Kidney (tissue), 14 donors: ENCODE data around the gene PRR35. TPM values are rescaled to one million over a fixed set of nuclear protein-coding genes. Genes with fewer than 3 reads are reported as not detected.

ENCODE experiments used
- DNase-seq, 5 donors: peaks; one replicate each; pipeline ENCODE4 v3.0.0-alpha.2; 2013 to 2020
- FAIRE-seq: peaks from 2 replicates; lab custom pipeline; 2012; peaks lifted over from hg19 to GRCh38; lab: Jason Lieb, UNC
- H3K27ac ChIP-seq, 2 donors: one replicate each; pipeline ENCODE4 v1.7.0; 2013; ENCODE audit warnings: low read depth in 2 of 2, low read length in 2 of 2, inconsistent platforms in 1 of 2
- H3K27me3 ChIP-seq: one replicate; pipeline ENCODE4 v1.7.1; 2013; ENCODE audit warnings: low read length, inconsistent platforms; ENCODE audit not compliant: control insufficient read depth, insufficient read depth
- H3K36me3 ChIP-seq, 3 donors: one replicate each; pipeline versions ENCODE4 v1.7.0 to v1.7.1; 2013; ENCODE audit warnings: low read length in 3 of 3, control low read depth in 1 of 3, inconsistent platforms in 1 of 3; ENCODE audit not compliant: insufficient read depth in 3 of 3, control insufficient read depth in 2 of 3
- H3K4me1 ChIP-seq, 3 donors: one replicate each; pipeline versions ENCODE4 v1.7.0 to v1.7.1; 2013; ENCODE audit warnings: low read length in 3 of 3, inconsistent platforms in 1 of 3, low read depth in 1 of 3; ENCODE audit not compliant: control insufficient read depth in 2 of 3, insufficient read depth in 2 of 3
- H3K4me3 ChIP-seq, 3 donors: one replicate each; pipeline versions ENCODE4 v1.7.0 to v1.8.1; 2013; ENCODE audit warnings: low read length in 3 of 3, control low read depth in 1 of 3, inconsistent platforms in 1 of 3
- H3K9ac ChIP-seq, 3 donors: one replicate each; pipeline versions ENCODE4 v1.7.0 to v1.7.1; 2013; ENCODE audit warnings: low read length in 3 of 3, control low read depth in 1 of 3, inconsistent platforms in 1 of 3
- H3K9me3 ChIP-seq, 3 donors: one replicate each; pipeline versions ENCODE4 v1.7.0 to v1.7.1; 2013; ENCODE audit warnings: low read length in 3 of 3, control low read depth in 1 of 3, inconsistent platforms in 1 of 3; ENCODE audit not compliant: control insufficient read depth in 2 of 3, insufficient read depth in 1 of 3
- CTCF ChIP-seq: IDR thresholded peaks from 3 replicates; pipeline ENCODE4 v1.5.1; 2012; ENCODE audit warnings: mild to moderate bottlenecking, moderate library complexity, borderline replicate concordance; ENCODE audit not compliant: insufficient read depth; ENCODE audit errors: extremely low read depth
- intact Hi-C: fragments of 100-400 bp; cut with DNase I; formaldehyde crosslinking; loops from one replicate; pipeline ENCODE4 v1.11.1; 2022
- polyA plus RNA-seq: library from polyadenylated mRNA; stranded (reverse); fragments of 350-450 nt; fragmentation: Illumina TruSeq; extraction: RNeasy Lipid Tissue Mini Kit (QIAGEN cat#74804); gene quantifications from one replicate; pipeline ENCODE4 v1.2.3, GENCODE V29; 2014; ENCODE audit warnings: low read depth, low replicate concordance; ENCODE audit not compliant: insufficient read depth
- total RNA-seq: library from RNA; stranded (reverse); fragmentation: NEBNext Ultra II Directional; extraction: Animal tissue kit (Norgen Biotek cat#: 25700); gene quantifications from one replicate; pipeline ENCODE4 v1.2.1, GENCODE V29; 2021
- donor health status: control.
- donor health status: control.
- donor health status: control.
- donor health status: control.
- donor health status: control.
- donor health status: DM: yes; HTN: yes; CAD: no.
- donor health status: Normal renal cell carcinoma (clear cell type).

Gene PRR35
- total and polyA plus RNA-seq, 2 donors from 2014 or later = 1.8 to 24.4 TPM

- Histone ChIP-seq H3K9me3 (no peaks in the 10 kb centered on the region), H3K27me3 (no peaks in the 10 kb centered on the region), H3K36me3 (peaks cover 0 to 2% (median 0%) of the 10 kb centered on the region in 3 donors), H3K4me1 (peaks cover 0 to 3% (median 0%) of the 10 kb centered on the region in 3 donors), H3K9ac (no peak overlapping the region), H3K4me3 (no peak overlapping the region), H3K27ac (no peak overlapping the region)
- intact Hi-C loops = no loop called here
- FAIRE-seq (no peak), DNase-seq (no peak)
- no peak for TF ChIP-seq CTCF
Measured at GRCh38 chr16:548586-548985, 11.6 kb upstream of the PRR35 start.

- no peak overlapping the region for H3K27ac ChIP-seq
- no peaks in the 10 kb centered on the region for H3K4me1 ChIP-seq
- H3K36me3 ChIP-seq = peaks cover 0 to 2% (median 0%) of the 10 kb centered on the region in 3 donors
- FAIRE-seq (no peak), DNase-seq (no peak)
- H3K4me3 ChIP-seq = no peak overlapping the region
- no peaks in the 10 kb centered on the region for H3K27me3 ChIP-seq
- intact Hi-C loops = no loop called here
- no peaks in the 10 kb centered on the region for H3K9me3 ChIP-seq
- H3K9ac ChIP-seq = no peak overlapping the region
- no peak for TF ChIP-seq CTCF
Measured at GRCh38 chr16:549544-550263, 10.5 kb upstream of the PRR35 start.

- no peak overlapping the region for H3K4me3 ChIP-seq
- no peak overlapping the region for H3K9ac ChIP-seq
- H3K4me1 ChIP-seq = no peaks in the 10 kb centered on the region
- H3K9me3 ChIP-seq = no peaks in the 10 kb centered on the region
- no peaks in the 10 kb centered on the region for H3K27me3 ChIP-seq
- peaks cover 0 to 2% (median 0%) of the 10 kb centered on the region in 3 donors for H3K36me3 ChIP-seq
- intact Hi-C loops = no loop called here
- DNase-seq (no peak), FAIRE-seq (no peak)
- H3K27ac ChIP-seq = no peak overlapping the region
- no peak for TF ChIP-seq CTCF
Measured at GRCh38 chr16:551210-551609, 9.0 kb upstream of the PRR35 start.

GRCh38 chr16:552171-552570 lies 8.0 kb upstream of the PRR35 start:
- no peak overlapping the region for H3K27ac ChIP-seq
- FAIRE-seq = no peak
- peaks cover 0 to 2% (median 0%) of the 10 kb centered on the region in 3 donors for H3K36me3 ChIP-seq
- H3K4me1 ChIP-seq = no peaks in the 10 kb centered on the region
- DNase-seq = no peak
- no peaks in the 10 kb centered on the region for H3K27me3 ChIP-seq
- no peaks in the 10 kb centered on the region for H3K9me3 ChIP-seq
- no peak overlapping the region for H3K4me3 ChIP-seq
- no peak for TF ChIP-seq CTCF
- intact Hi-C loops = no loop called here
- no peak overlapping the region for H3K9ac ChIP-seq
